ENCODE measurements around the gene IPPK.

The IPPK gene

DNA sequence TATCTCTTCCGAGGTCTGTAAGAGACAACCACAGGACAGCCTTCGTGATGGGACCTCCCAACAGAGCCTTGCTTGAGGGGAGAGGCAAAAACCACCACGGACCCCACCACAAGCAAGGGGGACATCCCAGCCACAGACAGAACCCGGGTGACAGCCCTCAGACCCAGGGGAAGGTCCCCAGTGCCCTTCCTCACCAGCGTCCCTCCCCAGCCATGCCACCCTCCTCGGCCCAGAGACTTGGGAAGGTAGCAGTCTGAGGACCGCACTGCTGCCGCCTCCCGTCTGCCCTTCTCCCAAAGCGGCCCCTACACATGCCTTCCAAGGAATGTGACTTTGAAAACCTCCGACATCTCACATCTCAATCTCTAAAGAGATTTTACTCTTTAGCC, 13.4 kb downstream of the IPPK start:
- DNase-seq: no peak

DNA sequence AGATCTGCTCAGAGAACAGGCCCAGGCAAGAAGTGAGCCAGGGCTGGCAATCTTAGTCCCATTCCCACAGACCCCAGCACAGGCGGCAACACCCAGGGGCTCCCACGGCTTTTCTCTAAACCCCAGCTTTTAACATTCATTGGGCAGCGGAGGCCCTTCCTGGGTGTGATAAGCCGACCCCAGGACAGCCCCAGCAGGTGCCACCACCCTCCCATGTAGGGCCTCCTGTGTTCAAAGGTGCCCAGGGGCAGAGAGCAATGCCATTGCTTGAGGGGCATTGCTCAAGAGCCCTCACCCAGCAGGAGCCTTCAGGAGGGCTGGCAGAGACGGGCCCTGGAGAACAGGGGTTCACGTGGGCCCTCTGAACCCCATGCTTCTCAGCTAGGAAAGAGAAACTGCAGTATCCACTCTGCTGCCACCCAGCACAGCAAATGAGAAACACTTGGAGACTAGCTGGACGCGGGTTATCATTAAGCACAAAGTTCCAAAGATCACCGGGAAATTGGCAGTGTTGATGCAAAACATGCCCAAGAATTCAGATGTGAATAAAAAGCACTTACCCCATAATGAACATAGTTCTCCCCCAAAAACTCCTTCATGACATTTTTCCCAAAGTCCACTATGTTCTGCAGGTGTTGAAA, 13.9 kb downstream of the IPPK start:
- DNase-seq: no peak

DNA sequence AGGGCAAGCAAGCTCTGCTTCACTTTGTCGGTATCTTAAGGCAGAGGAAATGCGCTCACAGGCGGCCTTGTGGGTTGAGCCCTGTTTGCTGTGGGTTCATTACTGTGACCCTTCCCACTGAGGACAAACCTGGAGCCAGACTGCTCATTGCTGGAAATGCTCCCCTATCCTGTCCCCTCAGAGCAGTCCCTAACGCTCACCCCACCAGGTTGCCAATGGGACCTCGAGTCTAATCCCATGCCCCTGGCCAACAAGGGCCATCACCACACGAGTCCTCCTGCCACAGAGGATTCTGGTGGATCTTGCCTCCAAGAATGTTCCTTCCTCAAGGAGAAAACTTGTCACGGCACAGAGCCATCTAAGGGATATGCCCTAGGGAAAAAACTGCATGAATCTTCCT, 14.6 kb downstream of the IPPK start:
- DNase-seq: no peak

DNA sequence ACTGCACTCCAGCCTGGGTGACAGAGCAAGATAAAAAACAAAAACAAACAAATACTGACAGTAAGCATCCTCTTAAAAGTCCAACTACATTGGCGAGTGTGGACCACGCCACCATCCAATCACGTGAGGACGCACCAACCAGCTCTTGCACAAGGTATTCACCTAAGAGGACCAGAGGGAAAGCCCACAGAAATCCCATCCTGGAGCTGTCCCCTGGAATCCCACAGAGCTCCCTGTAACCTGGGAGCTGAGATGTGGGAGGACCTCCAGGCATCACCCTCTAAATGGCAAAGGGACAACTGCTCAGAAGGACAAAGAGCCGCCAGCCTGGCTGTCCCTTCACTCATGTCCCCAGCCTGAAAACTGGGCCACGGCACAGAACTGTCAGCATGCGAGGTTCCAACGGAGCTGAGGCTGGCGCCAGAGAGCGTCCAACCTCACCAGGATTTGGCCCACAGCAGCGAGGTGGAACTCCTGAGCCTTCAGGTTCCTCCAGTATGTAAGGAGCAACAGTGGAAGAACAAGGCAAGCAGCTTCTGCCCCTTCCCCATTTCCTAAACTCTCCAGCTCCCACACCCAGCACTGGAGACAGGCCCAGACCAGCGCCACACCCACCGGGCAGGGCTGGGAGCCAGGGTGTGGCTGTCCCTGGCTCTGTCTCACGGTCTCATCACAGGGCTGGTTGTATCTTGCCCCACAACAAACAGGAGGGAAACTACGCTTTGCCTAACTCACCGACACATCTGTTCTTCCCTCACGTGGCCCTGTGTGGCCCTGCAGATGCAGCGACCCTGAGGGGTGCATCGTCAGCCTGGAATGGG, 15.2 kb downstream of the IPPK start:
- DNase-seq: no peak

DNA sequence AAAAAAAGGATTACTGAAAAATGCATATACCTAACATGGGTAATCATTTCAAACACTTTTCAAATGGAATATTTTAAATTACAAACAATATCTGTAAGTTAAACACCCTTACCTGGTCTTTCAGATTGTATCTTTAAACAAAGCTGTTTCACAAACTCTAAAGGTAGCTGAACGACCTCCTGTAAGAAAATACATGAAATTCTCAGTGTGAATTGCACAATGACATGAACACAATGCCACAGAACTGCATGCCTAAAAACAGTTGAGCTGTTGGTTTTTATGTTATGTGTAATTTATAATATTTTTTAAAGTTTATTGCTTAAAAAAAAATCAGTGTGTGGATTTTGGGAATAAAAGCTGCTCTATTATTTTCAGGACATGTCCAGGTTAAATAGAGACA, 17.5 kb downstream of the IPPK start:
- DNase-seq: no peak

DNA sequence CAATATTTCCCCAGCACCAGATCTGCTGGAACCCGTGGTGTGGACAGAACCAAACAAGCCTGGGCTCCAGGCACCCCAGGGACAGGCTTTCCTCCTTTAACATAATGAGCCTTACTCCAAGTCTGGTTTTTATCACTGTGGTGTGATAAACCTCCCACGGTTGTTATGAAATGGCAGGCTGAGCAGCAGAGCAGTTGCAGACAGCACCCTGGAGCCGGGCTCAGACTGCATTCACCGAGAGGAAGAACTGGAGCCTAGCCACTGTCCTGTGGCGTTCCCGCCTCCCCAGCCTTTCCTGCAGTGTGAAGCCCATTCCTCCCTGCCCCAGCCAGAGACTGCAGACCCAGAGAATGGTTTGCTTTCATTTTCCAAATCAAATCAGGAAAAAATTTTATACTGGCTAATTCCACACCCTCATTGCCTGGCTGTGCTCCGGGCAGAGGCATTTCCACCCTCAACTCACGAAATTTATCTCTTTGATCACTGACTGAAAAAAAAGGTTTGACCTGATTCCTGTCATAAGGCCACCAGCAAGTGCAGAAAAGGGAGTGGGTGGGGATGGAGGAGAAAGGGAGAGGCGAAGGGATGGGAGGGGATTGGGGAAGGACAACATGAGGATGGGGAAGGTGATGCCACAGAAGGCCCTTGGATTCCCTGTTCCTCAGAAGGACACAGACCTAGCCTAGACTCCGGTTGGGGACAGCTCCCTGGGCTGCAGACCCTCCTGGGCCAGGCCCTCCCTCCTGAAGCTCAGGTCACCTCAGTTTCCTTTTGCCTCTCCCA, 18.9 kb downstream of the IPPK start:
- DNase-seq: no peak

DNA sequence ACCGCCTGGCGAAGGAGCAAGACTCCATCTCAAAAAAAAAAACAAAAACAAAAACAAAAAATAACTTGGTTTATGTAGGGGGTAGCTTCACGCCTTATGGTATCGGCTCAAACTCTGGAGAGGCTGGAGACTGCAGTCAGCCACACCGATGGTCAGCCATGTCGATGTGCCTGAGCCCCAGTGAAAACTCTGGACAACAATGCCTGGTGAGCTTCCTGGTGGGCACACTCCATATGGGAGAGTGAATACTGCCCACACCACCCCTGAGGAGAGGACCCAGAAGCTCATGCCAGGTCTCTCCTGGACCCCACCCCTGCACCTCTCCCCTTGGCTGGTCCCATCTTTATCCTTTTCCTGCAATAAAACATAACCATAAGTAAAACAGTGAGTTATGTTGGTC, 19.6 kb downstream of the IPPK start:
- no peak for DNase-seq

DNA sequence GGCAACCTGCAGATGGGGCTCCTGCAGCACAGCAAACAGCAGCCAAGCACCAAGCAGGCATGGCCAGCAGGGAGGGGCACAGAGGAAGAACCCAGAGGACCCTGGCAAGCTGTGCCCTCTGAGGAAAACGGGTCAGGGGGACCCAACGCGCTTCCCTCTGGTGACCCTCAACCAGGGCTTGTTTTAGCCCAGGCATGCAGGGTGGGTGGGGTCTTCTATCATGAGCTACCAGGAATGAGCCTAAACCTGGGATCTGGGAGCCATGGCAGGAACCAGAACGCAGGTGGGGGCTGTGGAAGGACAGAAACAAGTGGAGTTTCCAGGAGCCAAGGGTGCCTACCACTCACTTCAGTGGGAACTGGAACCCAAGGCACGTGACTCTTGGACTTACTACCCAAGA, 20.9 kb downstream of the IPPK start:
- DNase-seq: no peak

DNA sequence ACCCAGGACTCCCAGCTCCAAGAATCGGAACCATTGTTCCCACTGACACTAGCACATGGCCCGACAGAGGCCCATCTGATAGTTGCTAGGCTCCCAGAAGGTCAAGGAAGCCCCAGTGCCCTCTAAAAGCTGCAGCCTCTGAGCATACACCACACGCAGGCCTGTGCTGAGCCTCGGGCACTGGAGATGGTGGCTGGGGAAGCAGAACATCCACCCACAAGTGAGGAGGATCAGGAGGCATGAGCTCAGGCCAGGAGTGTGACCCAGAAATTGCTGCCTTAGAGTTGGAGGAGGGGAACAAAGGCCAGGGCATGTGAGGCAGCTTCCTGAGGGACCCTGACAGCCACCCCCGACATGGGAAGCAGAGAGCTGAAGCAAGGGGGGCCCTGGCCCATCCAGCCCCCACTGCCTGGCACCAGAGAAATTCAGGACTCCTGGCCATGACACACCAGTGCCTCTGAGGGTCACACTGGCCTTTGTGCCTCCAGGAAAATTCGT, 21.4 kb downstream of the IPPK start:
- DNase-seq: no peak

DNA sequence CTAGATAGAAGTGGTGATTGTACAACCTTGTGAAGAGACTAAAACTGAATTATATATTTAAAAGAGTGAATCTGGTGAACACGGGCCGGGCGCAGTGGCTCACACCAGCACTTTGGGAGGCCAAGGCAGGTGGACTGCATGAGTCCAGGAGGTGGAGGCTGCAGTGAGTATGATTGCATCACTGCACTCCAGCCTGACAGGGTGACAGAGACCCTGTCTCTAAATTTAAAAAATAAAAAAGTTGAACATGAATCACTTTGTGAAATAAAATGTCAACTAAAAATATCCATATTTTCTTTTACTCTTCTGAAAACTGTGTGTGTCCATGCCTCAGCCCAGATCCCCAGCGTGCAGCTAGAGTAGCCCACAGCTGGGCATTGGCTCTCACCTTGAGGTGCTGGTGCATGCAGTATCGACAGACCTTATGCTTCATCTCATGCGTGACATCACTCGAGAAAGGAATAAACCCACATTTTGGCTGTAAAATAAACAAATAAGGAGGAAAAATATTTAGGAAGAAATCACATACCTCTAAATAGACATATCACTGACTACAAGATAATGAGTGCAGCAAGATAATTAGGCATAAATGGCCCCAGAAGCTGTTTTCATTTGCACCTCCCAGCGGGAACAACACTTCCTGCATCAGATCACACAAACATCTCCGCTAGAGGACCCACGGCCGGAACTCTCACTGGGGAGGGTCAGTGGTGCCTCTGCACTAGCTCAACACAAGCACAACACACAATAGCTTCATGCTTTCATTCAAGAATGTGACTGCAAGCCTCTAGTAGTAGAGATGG, 22.1 kb downstream of the IPPK start:
- no peak for DNase-seq

DNA sequence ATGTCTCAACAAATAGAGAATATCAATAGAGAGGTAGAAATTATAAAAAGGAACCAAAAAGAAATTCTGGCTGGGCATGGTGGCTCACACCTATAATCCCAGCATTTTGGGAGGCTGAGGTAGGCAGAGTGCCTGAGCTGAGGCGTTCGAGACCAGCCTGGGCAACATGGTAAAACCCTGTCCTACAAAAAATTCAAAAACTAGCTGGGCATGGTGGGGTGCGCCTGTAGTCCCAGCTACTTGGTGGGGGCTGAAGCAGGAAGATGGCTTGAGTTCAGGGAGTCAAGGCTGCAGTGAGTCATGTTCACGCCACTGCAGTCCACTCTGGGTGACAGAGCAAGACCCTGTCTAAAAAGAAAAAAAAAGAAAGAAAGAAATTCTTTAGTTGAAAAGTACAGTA, 24.9 kb downstream of the IPPK start:
- DNase-seq: no peak

DNA sequence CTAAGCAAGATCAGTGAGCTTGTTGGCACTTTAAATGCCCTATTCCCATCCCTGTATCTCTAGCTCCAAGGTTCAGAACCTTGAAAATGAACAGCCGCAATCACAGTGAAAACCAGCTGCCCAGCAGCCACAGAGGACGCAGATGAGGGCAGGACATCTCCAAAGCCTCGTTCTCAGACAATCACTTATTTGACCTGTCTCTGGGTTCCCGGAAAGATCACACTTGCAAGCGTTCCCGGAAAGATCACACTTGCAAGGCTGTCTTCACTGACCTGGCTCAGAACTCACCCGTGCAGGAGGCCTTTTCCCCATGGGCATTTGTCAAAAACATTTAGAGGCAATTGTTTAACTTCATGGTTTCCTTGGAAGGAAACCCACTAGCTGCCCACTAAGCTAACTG, 25.7 kb downstream of the IPPK start:
- DNase-seq: no peak

DNA sequence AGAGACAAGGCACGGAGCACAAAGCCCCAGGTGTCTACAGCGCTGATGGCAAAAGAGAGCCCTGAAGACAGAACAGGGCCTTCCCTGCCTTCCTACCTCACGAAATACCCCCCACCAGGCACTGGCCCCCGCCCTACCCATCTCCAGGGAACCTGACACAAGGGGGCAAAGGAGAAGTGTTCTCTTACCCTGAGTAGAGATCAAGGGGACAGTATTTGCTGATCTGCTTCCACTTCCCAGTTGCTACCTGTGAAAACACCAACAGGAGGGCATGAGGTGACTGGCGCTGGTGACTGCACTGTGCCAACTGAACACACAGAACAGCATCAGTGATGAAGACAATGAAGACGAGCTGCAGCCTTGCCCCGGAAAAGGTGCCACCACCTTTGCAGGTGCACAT, 27.4 kb downstream of the IPPK start:
- no peak for DNase-seq

DNA sequence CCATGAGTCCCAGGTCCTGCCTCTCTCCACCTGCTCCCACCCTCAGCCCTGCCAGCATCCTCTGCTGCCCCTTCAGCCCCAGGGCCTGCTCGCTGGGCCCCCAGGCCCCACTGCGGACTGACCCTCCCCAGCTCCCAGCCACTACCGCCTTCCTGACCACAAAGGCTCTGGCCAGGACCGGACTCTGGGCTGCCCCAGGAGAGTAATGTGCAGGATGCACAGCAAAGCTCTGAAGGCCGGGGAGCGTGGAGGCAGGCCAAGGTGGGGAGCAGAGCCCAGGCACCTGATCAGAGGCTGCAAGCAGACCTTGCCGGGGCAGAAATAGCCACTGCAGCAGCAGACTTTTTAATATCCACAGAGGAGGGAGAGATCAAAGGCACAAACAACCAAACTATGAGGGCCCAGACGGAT, 27.9 kb downstream of the IPPK start:
- no peak for DNase-seq

DNA sequence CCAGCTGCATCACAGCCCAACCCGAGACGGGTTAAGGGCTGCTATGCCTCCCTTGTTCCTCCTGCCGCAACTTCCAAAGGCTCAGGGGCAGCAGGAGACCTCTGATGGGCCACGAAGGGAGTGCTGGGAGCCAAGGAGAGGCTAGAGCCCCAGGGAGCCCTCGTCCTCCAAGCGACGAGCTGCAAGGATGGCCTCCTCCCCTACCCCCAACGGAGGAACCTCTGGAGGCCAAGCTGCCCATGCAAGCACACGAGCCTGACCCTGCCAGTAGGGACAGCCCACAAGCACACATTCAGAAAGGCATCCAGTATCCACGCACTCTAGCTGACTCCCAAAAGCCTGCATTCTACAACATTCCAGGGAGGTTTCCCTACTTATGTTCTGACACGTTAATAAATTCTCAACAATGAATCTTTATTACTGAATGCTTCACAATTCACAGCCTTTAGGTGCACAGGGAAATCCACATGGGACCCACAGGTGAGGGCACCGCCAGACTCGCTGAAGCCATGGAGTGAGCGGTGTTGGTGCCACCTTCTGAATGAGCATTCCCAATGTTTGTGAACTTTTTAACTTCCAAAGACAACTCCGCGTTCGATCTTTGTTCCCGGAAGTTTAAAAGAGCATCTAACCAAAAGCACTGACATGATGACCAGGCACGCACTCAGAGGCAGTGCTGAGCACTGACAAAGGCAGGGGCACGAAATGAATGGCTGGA, 28.7 kb downstream of the IPPK start:
- no peak for DNase-seq

DNA sequence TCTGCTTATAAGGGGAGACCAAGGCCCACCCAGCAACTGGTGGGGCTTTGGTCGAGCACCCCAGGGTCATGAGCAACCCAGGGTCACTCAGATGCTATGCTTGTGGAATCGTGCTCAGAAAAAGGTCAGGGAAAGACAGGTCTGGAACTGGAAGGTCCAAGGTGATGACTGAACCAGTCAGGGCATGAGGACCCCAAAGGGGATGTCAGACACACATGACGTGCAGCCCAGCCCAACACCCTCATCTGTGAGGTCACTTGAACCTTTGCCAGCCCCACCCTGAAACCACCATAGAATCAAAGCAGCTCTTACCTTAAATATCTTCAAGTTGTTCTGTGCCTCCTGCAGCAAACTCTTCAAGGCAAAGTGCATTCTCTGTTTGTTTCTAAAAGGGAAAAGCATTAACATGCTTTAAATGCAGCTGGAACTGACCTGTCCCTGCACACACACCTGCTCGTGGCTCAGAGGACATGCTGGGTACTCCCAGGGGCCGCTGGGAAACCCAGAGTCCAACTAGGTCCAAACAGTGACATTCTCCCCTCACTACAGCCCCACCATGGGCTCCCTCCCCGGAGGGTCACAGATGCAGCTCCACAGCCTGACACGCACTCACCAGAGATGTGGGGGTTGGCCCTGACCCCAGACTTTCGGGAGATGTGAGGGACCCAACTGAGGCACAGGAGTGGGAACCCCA, 29.4 kb downstream of the IPPK start:
- no peak for DNase-seq

DNA sequence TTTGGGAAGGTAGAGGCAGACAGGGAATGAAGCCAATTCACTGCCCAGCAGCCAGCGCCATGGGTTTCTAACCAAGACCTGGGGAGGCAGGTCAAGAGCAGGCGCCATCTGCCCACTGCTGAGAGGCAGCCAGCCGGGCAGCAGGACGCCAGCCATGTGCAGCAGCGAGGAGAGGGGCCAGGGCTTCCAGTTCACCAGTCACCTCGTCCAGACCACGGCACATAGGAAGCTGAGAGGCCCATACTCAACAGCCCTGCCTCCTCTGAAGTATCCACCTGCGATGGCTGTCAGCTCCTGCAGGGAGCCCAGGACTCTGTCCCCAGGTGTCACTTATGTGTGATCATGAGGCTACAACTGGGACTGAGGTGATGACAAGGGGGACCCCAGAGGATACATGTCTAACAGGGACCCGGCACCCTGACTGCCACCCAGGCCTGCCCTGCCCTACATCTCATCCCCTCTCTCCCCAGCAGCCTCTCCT, 30.1 kb downstream of the IPPK start:
- DNase-seq: no peak

DNA sequence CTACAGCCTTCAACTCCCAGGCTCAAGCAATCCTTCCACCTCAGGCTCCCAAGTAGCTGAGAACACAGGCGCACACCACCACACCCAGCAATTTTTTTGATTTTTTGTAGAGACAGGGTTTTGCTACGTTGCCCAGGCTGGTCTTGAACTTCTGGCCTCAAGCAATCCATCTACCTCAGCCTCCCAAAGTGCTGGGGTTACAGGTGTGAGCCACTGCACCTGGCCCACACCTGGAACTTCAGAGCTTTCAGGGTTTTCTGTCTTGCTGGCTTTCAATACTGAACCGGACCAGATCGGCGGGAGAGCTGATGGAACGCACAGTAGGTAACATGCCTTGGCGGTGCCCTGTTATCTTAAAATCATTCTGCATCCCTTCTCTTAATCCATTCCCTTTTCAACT, 30.8 kb downstream of the IPPK start:
- no peak for DNase-seq

DNA sequence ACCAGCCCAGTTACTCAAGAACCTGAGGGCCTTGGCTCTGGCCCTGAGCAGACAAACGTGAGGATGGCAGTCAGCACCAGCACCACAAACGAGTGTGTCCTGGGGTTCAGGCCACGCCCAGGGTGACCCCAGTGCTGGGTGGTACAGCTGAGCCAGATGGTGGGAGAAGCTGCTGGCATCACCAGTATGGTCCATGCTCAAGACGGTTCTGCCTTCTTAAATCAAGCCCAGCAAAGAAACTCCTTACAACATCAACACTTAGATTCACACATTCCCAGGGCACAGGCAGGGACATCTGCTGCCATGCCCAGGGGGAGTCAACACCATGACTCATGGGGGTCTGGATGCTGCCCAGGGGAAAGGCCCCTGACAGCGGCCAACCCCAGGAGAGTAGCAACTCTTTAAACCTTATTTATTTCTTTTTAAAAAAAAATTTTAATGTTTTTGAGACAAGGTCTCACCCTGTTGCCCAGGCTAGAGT, 31.3 kb downstream of the IPPK start:
- DNase-seq: no peak

DNA sequence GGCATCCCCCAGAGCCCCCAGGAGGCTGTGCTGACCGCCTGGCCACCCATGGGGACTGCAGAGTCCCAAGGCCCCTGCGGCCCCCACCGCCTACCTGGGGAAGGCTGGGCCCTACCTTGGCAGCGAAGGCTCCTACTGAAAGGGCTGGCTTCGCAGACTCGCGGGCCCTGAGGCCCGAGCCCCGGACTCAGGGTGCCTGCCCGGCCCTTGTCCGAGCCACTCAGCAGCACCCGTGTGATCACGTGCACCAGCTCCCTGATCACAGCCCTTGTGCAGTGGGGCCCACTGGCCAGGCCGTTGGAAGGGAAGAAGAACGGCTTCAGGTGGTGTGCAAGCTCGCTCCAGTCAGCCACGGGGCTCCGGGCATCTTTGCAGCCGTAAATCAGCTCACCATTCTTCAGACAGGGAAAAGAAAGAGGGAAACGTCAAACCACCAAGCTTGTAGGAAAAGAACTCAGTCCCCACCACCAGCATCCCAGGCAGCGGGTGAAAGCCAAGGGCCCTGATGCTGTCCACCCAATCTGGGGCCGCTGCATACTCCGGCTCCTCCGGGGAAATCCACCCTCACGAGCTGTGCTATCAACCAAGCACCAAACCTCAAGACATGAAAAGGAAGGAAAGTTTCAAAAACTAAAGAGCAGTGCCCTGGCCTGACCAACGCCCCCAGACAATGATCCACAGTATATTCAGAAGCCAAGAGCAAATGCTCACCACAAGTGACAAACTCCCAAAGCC, 31.9 kb downstream of the IPPK start:
- no peak for DNase-seq

DNA sequence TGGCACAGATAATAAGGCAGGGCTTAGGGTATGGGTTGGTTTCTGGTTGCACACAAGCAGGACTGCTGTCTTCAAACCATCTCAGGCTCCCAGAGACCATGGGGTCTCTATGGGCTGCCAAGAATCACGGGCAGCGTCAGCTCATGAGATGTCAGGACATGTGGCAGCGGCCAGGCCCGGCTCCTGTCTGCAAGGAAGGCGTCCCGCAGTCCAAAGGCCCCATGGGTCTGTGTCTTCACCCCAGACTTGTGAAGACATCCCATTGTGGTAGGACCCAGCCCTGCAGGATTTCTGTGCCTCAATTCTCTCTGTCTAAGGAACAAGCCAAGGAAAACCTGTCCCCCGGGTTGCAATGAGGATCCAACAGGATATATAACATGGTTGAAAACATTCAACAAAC, 32.6 kb downstream of the IPPK start:
- no peak for DNase-seq

Measured in activated CD4-positive, alpha-beta T cell treated with anti-CD3 and anti-CD28 coated beads for 48 hours (primary cell).